Ovary (tissue), 10 donors: ENCODE data around the gene JPT1. TPM values are rescaled to one million over a fixed set of nuclear protein-coding genes. Genes with fewer than 3 reads are reported as not detected.
A peak's percentile ranks its signal among the peaks of the same experiment; 100 is the strongest.

Source experiments
- DNase-seq, 5 donors: peaks; one replicate each; pipeline ENCODE4 v3.0.0-alpha.2; 2019 to 2020
- H3K27ac ChIP-seq, 2 donors: fragments of 200-600 bp; one replicate each; pipeline versions ENCODE4 v1.5.1 to v1.8.0; 2019 to 2022
- H3K27me3 ChIP-seq: fragments of 200-600 bp; one replicate; pipeline ENCODE4 v1.8.0; 2022
- H3K36me3 ChIP-seq: fragments of 200-600 bp; sonication (generic); one replicate; pipeline ENCODE4 v1.5.1; 2019
- H3K4me1 ChIP-seq: one replicate; pipeline ENCODE4 v1.8.1; 2013; ENCODE audit warnings: mild to moderate bottlenecking, moderate library complexity; ENCODE audit not compliant: insufficient read depth
- H3K4me3 ChIP-seq: fragments of 200-600 bp; sonication (generic); one replicate; pipeline ENCODE4 v1.5.1; 2017
- H3K9me3 ChIP-seq, 2 donors: fragments of 200-600 bp in 1 of 2; sonication (generic) in 1 of 2; one replicate each; pipeline versions ENCODE4 v1.5.1 to v1.8.1; 2013 to 2019; ENCODE audit warnings: mild to moderate bottlenecking in 1 of 2, moderate library complexity in 1 of 2
- CTCF ChIP-seq, 3 donors: fragments of 450-650 bp in 2 of 3; fragments of 200-600 bp in 1 of 3; IDR thresholded peaks; one replicate each; pipeline versions ENCODE4 v1.5.1 to v1.8.0; 2016 to 2022; ENCODE audit warnings: antibody characterized with exemption in 3 of 3, mild to moderate bottlenecking in 1 of 3
- EP300 ChIP-seq: sonication (generic); formaldehyde crosslinking; IDR thresholded peaks from one replicate; pipeline ENCODE4 v1.6.1; 2017; ENCODE audit warnings: antibody characterized with exemption
- POLR2A ChIP-seq: fragments of 450-650 bp; IDR thresholded peaks from one replicate; pipeline ENCODE4 v1.6.1; 2017; ENCODE audit warnings: antibody characterized with exemption, mild to moderate bottlenecking, moderate library complexity
- WGBS, 3 donors: extraction: QIAGEN DNeasy Blood & Tissue Kit in 1 of 3; methylation state at CpG; one replicate each; pipeline versions ENCODE4 v1.1.5 to v1.1.7; 2013 to 2017; 5-methylcytosine and 5-hydroxymethylcytosine counted together
- intact Hi-C, 4 donors: fragments of 100-400 bp; cut with DNase I; formaldehyde crosslinking; loops; one replicate each; pipeline versions ENCODE4 v1.11.0 to v1.15.1; 2022 to 2023
- long read RNA-seq, 3 donors: library from polyadenylated mRNA in 2 of 3; unstranded in 2 of 3; transcript quantifications; one replicate each; pipeline ENCODE4 v2.0.0 and lab custom pipeline, GENCODE V29; 2021 to 2026
- polyA plus RNA-seq, 2 donors: library from polyadenylated mRNA; stranded (reverse); fragments of 200-250 nt in 1 of 2; fragments of 350-450 nt in 1 of 2; fragmentation: Illumina TruSeq in 1 of 2; extraction: RNeasy Lipid Tissue Mini Kit (QIAGEN cat#74804) in 1 of 2; gene quantifications; one replicate each; pipeline ENCODE4 v1.2.3, GENCODE V29; 2013 to 2014
- total RNA-seq, 7 donors: library from RNA; depleted of rRNA in 2 of 7; stranded (reverse); fragments of >200 nt in 2 of 7; fragmentation: NEBNext Ultra II Directional in 3 of 7; extraction: Animal tissue kit (Norgen Biotek cat#: 25700) in 3 of 7; gene quantifications; one replicate each; pipeline versions ENCODE4 v1.1.0 to v1.2.4, GENCODE V29; 2016 to 2023
- donor health status: DM: no; HTN: no; CAD: no; lungs with moderate emphysema.
- donor health status: DM: no; HTN: no; CAD: no.
- donor health status: Bipolar disorder and iron deficiency.
- donor health status: DM: yes; HTN: yes; CAD: no.
- donor health status: DM: no; HTN: no; CAD: no.
- donor health status: DM: yes; HTN: yes; CAD: no.

The JPT1 gene, protein sequence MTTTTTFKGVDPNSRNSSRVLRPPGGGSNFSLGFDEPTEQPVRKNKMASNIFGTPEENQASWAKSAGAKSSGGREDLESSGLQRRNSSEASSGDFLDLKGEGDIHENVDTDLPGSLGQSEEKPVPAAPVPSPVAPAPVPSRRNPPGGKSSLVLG
- total RNA-seq (10 to 100 TPM; 12.9 to 46.4 (median 20.2) TPM), polyA plus RNA-seq (10 to 100 TPM; 20.0 to 54.5 TPM)
- long read RNA-seq, donor 1, result 0 reads
- long read RNA-seq, donor 2, partial matches to known transcripts, result 144 of 185 reads
- long read RNA-seq, donor 2, other reads (novel, unspliced or antisense), result 40 of 185 reads
- long read RNA-seq, donor 3, partial matches to known transcripts, result 0 of 3 reads
- long read RNA-seq, donor 3, other reads (novel, unspliced or antisense), result 3 of 3 reads

- intact Hi-C loops, result loop anchor here in 1 of 4 donors (5.0 kb wide), 1 partner anchor 1398 kb away; no protein-coding TSS in a partner anchor
- TF ChIP-seq CTCF (IDR thresholded peaks at IDR 0.05) (peak in 1 of 3 donors; percentile 44), EP300 (no peak), POLR2A (peak; percentile 99)
- Histone ChIP-seq H3K4me3 (peak within 1 kb of the TSS; percentile 92), H3K9me3 (no peaks in the 10 kb centered on the region), H3K27me3 (no peaks in the 10 kb centered on the region), H3K36me3 (no peaks in the 10 kb centered on the region), H3K4me1 (peaks cover 1% of the 10 kb centered on the region), H3K27ac (peak within 1 kb of the TSS in 1 of 2 donors; percentile 16)
- DNase-seq, result peak; percentile 96 to 99 (median 98)
- 1 to 2% (median 2%) methylated on average over 53 to 67 of the region's 67 CpGs for WGBS, 3 donors
Observed at GRCh38 chr17:75154195-75155106, at the start of gene JPT1. Gene JPT1 (minus strand): TSS chr17:75154512. CDS start chr17:75154397, 115 bp downstream.

- 87 to 94% (median 93%) methylated on average over 6 of the region's 6 CpGs for WGBS, 3 donors
- H3K9me3 ChIP-seq, result no peaks in the 10 kb centered on the region
Observed at GRCh38 chr17:75199886-75200618, 45.7 kb upstream of the JPT1 start.

GRCh38 chr17:75194879-75195278 is 40.6 kb upstream of the JPT1 start:
- H3K4me1 ChIP-seq, result no peaks in the 10 kb centered on the region
- no peaks in the 10 kb centered on the region for H3K9me3 ChIP-seq
- WGBS, 3 donors, result 69 to 76% (median 70%) methylated on average over 4 of the region's 5 CpGs
- TF ChIP-seq POLR2A (no peak), CTCF (IDR thresholded peaks at IDR 0.05) (no peak)
- DNase-seq, result no peak
- H3K27ac ChIP-seq, result no peak overlapping the region
- intact Hi-C loops, result loop anchor here in 1 of 4 donors (10.0 kb wide), 1 partner anchor 130 kb away; no protein-coding TSS in a partner anchor
- H3K36me3 ChIP-seq, result no peaks in the 10 kb centered on the region
- no peak overlapping the region for H3K4me3 ChIP-seq
- H3K27me3 ChIP-seq, result no peaks in the 10 kb centered on the region

More at GRCh38 chr17:75199886-75200618, 45.7 kb upstream of the JPT1 start:
- Histone ChIP-seq H3K4me3 (no peak overlapping the region), H3K27ac (no peak overlapping the region), H3K36me3 (no peaks in the 10 kb centered on the region), H3K4me1 (peaks cover 4% of the 10 kb centered on the region), H3K27me3 (no peaks in the 10 kb centered on the region)
- TF ChIP-seq CTCF (IDR thresholded peaks at IDR 0.05) (no peak), EP300 (no peak), POLR2A (no peak)
- intact Hi-C loops, result loop anchor here (5.0 to 10.0 kb wide), 5 partner anchors 85 to 238 kb away; no protein-coding TSS in a partner anchor
- no peak for DNase-seq

DNA sequence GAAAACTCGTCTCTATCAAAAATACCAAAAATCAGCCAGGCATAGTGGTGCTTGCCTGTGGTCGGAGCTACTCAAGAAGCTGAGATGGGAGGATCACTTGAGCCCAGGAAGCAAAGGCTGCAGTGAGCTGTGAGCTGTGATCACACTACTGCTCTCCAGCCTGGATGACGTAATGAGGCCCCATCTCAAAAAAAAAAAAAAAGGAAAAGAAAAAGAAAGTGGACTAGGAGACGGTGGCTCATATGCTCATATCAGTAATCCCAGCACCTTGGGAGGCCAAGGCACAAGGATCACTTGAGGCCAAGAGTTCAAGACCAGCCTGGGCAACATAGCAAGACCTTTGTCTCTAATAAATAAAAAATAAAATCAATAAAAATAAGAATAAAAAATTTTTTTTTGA is 37.3 kb upstream of the JPT1 start:
- no peak for TF ChIP-seq CTCF (IDR thresholded peaks at IDR 0.05)
- no peak for TF ChIP-seq EP300
- no peak for TF ChIP-seq POLR2A
- H3K4me3 ChIP-seq, result no peak overlapping the region
- DNase-seq, result no peak
- 49 to 60% (median 58%) methylated on average over 4 of the region's 4 CpGs for WGBS, 3 donors
- H3K9me3 ChIP-seq, result no peaks in the 10 kb centered on the region
- no peak overlapping the region for H3K27ac ChIP-seq
- H3K36me3 ChIP-seq, result no peaks in the 10 kb centered on the region
- intact Hi-C loops, result loop anchor here in 1 of 4 donors (10.0 kb wide), 1 partner anchor 127 kb away; no protein-coding TSS in a partner anchor
- no peaks in the 10 kb centered on the region for H3K27me3 ChIP-seq
- no peaks in the 10 kb centered on the region for H3K4me1 ChIP-seq
